Epithelial cell of proximal tubule (primary cell): ENCODE data around the gene HCFC2. TPM values are rescaled to one million over a fixed set of nuclear protein-coding genes. Genes with fewer than 3 reads are reported as not detected.

Source experiments
- DNase-seq: peaks from one replicate; pipeline ENCODE4 v3.0.0-alpha.2; 2011; ENCODE audit warnings: low read depth
- H3K4me3 ChIP-seq: 2 replicates; pipeline ENCODE4 v1.5.1; 2011; ENCODE audit warnings: low read depth, mild to moderate bottlenecking, low read length
- CTCF ChIP-seq: conservative IDR thresholded peaks from 2 replicates; pipeline ENCODE4 v1.5.1; 2012; ENCODE audit warnings: low read depth, mild to moderate bottlenecking, low read length
- total RNA-seq: library from RNA; depleted of rRNA; stranded (reverse); fragments of >200 nt; gene quantifications from 2 replicates; pipeline ENCODE4 v1.2.3, GENCODE V29; 2015

Gene HCFC2
- total RNA-seq, 1 donor from 2014 or later, result 6.1 TPM

- TF ChIP-seq CTCF, result no peak
- no peak overlapping the region for H3K4me3 ChIP-seq
- no peak for DNase-seq
These were observed 58.0 kb downstream of the HCFC2 start for GRCh38 chr12:104122298-104122697.

- no peak overlapping the region for H3K4me3 ChIP-seq
- no peak for DNase-seq
- TF ChIP-seq CTCF, result no peak
These were observed 62.2 kb downstream of the HCFC2 start for GRCh38 chr12:104126548-104126947.

GRCh38 chr12:104130760-104131159, 66.4 kb downstream of the HCFC2 start:
- DNase-seq, result no peak
- TF ChIP-seq CTCF, result no peak
- no peak overlapping the region for H3K4me3 ChIP-seq

GRCh38 chr12:104131609-104132008, 67.3 kb downstream of the HCFC2 start:
- DNase-seq, result no peak
- TF ChIP-seq CTCF, result no peak
- H3K4me3 ChIP-seq, result no peak overlapping the region

GRCh38 chr12:104132351-104132956, 68.1 kb downstream of the HCFC2 start:
- no peak overlapping the region for H3K4me3 ChIP-seq
- no peak for DNase-seq
- no peak for TF ChIP-seq CTCF

GRCh38 chr12:104133321-104133720, 69.0 kb downstream of the HCFC2 start:
- H3K4me3 ChIP-seq, result no peak overlapping the region
- no peak for DNase-seq
- TF ChIP-seq CTCF, result no peak

- H3K4me3 ChIP-seq, result no peak overlapping the region
- DNase-seq, result no peak
- TF ChIP-seq CTCF, result no peak
These were observed 69.5 kb downstream of the HCFC2 start for GRCh38 chr12:104133866-104134265.
